ENCODE results near the gene SLITRK1.

Gene SLITRK1

GRCh38 chr13:83881917-83882605 lies at the start of gene SLITRK1:
TSS of gene SLITRK1 (minus strand) at chr13:83882474. CDS start at chr13:83881507, 967 bp downstream.
- Histone ChIP-seq H3K4me3 (ENCODE audit: low read depth, low read length) (peak within 1 kb of the TSS; percentile 76), H3K27ac (ENCODE audit: low read depth, low read length) (no peak within 1 kb of the TSS), H3K4me1 (ENCODE audit: control insufficient read depth, insufficient read depth, low read length, unreplicated experiment) (peaks cover 17% of the 10 kb centered on the region), H2AFZ (ENCODE audit: low read length, unreplicated experiment) (no peak within 1 kb of the TSS), H3K27me3 (ENCODE audit: insufficient read depth, low read length) (peaks cover 57% of the 10 kb centered on the region), H3K79me2 (ENCODE audit: control insufficient read depth, insufficient read depth, low read length, unreplicated experiment) (no peaks in the 10 kb centered on the region), H3K36me3 (ENCODE audit: insufficient read depth, low read length) (no peaks in the 10 kb centered on the region)

- no peak overlapping the region for H3K27ac ChIP-seq (ENCODE audit: low read depth, low read length)
- H2AFZ ChIP-seq (ENCODE audit: low read length, unreplicated experiment), result no peak overlapping the region
- no peak overlapping the region for H3K4me3 ChIP-seq (ENCODE audit: low read depth, low read length)
- H3K4me1 ChIP-seq (ENCODE audit: control insufficient read depth, insufficient read depth, low read length, unreplicated experiment), result no peaks in the 10 kb centered on the region
- H3K36me3 ChIP-seq (ENCODE audit: insufficient read depth, low read length), result no peaks in the 10 kb centered on the region
- H3K27me3 ChIP-seq (ENCODE audit: insufficient read depth, low read length), result no peaks in the 10 kb centered on the region
- H3K79me2 ChIP-seq (ENCODE audit: control insufficient read depth, insufficient read depth, low read length, unreplicated experiment), result no peaks in the 10 kb centered on the region
Observed at GRCh38 chr13:83929157-83929556, 46.9 kb upstream of the SLITRK1 start.

- H3K36me3 ChIP-seq (ENCODE audit: insufficient read depth, low read length), result no peaks in the 10 kb centered on the region
- no peak overlapping the region for H3K4me3 ChIP-seq (ENCODE audit: low read depth, low read length)
- no peak overlapping the region for H3K27ac ChIP-seq (ENCODE audit: low read depth, low read length)
- no peak overlapping the region for H2AFZ ChIP-seq (ENCODE audit: low read length, unreplicated experiment)
- no peaks in the 10 kb centered on the region for H3K79me2 ChIP-seq (ENCODE audit: control insufficient read depth, insufficient read depth, low read length, unreplicated experiment)
- H3K4me1 ChIP-seq (ENCODE audit: control insufficient read depth, insufficient read depth, low read length, unreplicated experiment), result no peaks in the 10 kb centered on the region
- no peaks in the 10 kb centered on the region for H3K27me3 ChIP-seq (ENCODE audit: insufficient read depth, low read length)
Observed at GRCh38 chr13:83919775-83920174, 37.5 kb upstream of the SLITRK1 start.

- H3K4me1 ChIP-seq (ENCODE audit: control insufficient read depth, insufficient read depth, low read length, unreplicated experiment), result no peaks in the 10 kb centered on the region
- no peaks in the 10 kb centered on the region for H3K27me3 ChIP-seq (ENCODE audit: insufficient read depth, low read length)
- H3K79me2 ChIP-seq (ENCODE audit: control insufficient read depth, insufficient read depth, low read length, unreplicated experiment), result no peaks in the 10 kb centered on the region
- no peak overlapping the region for H3K27ac ChIP-seq (ENCODE audit: low read depth, low read length)
- H3K36me3 ChIP-seq (ENCODE audit: insufficient read depth, low read length), result no peaks in the 10 kb centered on the region
- H3K4me3 ChIP-seq (ENCODE audit: low read depth, low read length), result no peak overlapping the region
- no peak overlapping the region for H2AFZ ChIP-seq (ENCODE audit: low read length, unreplicated experiment)
Observed at GRCh38 chr13:83914368-83914767, 32.1 kb upstream of the SLITRK1 start.

GRCh38 chr13:83907196-83907989 lies 25.1 kb upstream of the SLITRK1 start:
- H3K4me1 ChIP-seq (ENCODE audit: control insufficient read depth, insufficient read depth, low read length, unreplicated experiment), result no peaks in the 10 kb centered on the region
- no peaks in the 10 kb centered on the region for H3K27me3 ChIP-seq (ENCODE audit: insufficient read depth, low read length)
- H3K79me2 ChIP-seq (ENCODE audit: control insufficient read depth, insufficient read depth, low read length, unreplicated experiment), result no peaks in the 10 kb centered on the region
- H3K27ac ChIP-seq (ENCODE audit: low read depth, low read length), result no peak overlapping the region
- no peak overlapping the region for H2AFZ ChIP-seq (ENCODE audit: low read length, unreplicated experiment)
- no peak overlapping the region for H3K4me3 ChIP-seq (ENCODE audit: low read depth, low read length)
- no peaks in the 10 kb centered on the region for H3K36me3 ChIP-seq (ENCODE audit: insufficient read depth, low read length)

- Histone ChIP-seq H3K36me3 (ENCODE audit: insufficient read depth, low read length) (no peaks in the 10 kb centered on the region), H3K4me3 (ENCODE audit: low read depth, low read length) (no peak overlapping the region), H3K4me1 (ENCODE audit: control insufficient read depth, insufficient read depth, low read length, unreplicated experiment) (no peaks in the 10 kb centered on the region), H3K27ac (ENCODE audit: low read depth, low read length) (no peak overlapping the region), H3K27me3 (ENCODE audit: insufficient read depth, low read length) (no peaks in the 10 kb centered on the region), H3K79me2 (ENCODE audit: control insufficient read depth, insufficient read depth, low read length, unreplicated experiment) (no peaks in the 10 kb centered on the region), H2AFZ (ENCODE audit: low read length, unreplicated experiment) (no peak overlapping the region)
Observed at GRCh38 chr13:83906240-83906820, 24.1 kb upstream of the SLITRK1 start.

GRCh38 chr13:83905641-83906040 lies 23.4 kb upstream of the SLITRK1 start:
- no peaks in the 10 kb centered on the region for H3K4me1 ChIP-seq (ENCODE audit: control insufficient read depth, insufficient read depth, low read length, unreplicated experiment)
- no peaks in the 10 kb centered on the region for H3K36me3 ChIP-seq (ENCODE audit: insufficient read depth, low read length)
- no peaks in the 10 kb centered on the region for H3K27me3 ChIP-seq (ENCODE audit: insufficient read depth, low read length)
- no peaks in the 10 kb centered on the region for H3K79me2 ChIP-seq (ENCODE audit: control insufficient read depth, insufficient read depth, low read length, unreplicated experiment)
- no peak overlapping the region for H2AFZ ChIP-seq (ENCODE audit: low read length, unreplicated experiment)
- no peak overlapping the region for H3K27ac ChIP-seq (ENCODE audit: low read depth, low read length)
- H3K4me3 ChIP-seq (ENCODE audit: low read depth, low read length), result no peak overlapping the region

GRCh38 chr13:83895994-83896580 lies 13.8 kb upstream of the SLITRK1 start:
- no peak overlapping the region for H3K27ac ChIP-seq (ENCODE audit: low read depth, low read length)
- H3K4me3 ChIP-seq (ENCODE audit: low read depth, low read length), result no peak overlapping the region
- H3K79me2 ChIP-seq (ENCODE audit: control insufficient read depth, insufficient read depth, low read length, unreplicated experiment), result no peaks in the 10 kb centered on the region
- H3K27me3 ChIP-seq (ENCODE audit: insufficient read depth, low read length), result no peaks in the 10 kb centered on the region
- H3K4me1 ChIP-seq (ENCODE audit: control insufficient read depth, insufficient read depth, low read length, unreplicated experiment), result no peaks in the 10 kb centered on the region
- no peak overlapping the region for H2AFZ ChIP-seq (ENCODE audit: low read length, unreplicated experiment)
- H3K36me3 ChIP-seq (ENCODE audit: insufficient read depth, low read length), result no peaks in the 10 kb centered on the region

GRCh38 chr13:83890358-83890757 lies 8.1 kb upstream of the SLITRK1 start:
- Histone ChIP-seq H3K79me2 (ENCODE audit: control insufficient read depth, insufficient read depth, low read length, unreplicated experiment) (no peaks in the 10 kb centered on the region), H3K4me3 (ENCODE audit: low read depth, low read length) (no peak overlapping the region), H3K27me3 (ENCODE audit: insufficient read depth, low read length) (no peaks in the 10 kb centered on the region), H3K27ac (ENCODE audit: low read depth, low read length) (no peak overlapping the region), H3K36me3 (ENCODE audit: insufficient read depth, low read length) (no peaks in the 10 kb centered on the region), H3K4me1 (ENCODE audit: control insufficient read depth, insufficient read depth, low read length, unreplicated experiment) (no peaks in the 10 kb centered on the region), H2AFZ (ENCODE audit: low read length, unreplicated experiment) (no peak overlapping the region)

- Histone ChIP-seq H3K79me2 (ENCODE audit: control insufficient read depth, insufficient read depth, low read length, unreplicated experiment) (no peaks in the 10 kb centered on the region), H3K4me3 (ENCODE audit: low read depth, low read length) (no peak overlapping the region), H3K27me3 (ENCODE audit: insufficient read depth, low read length) (peaks cover 56% of the 10 kb centered on the region), H2AFZ (ENCODE audit: low read length, unreplicated experiment) (no peak overlapping the region), H3K4me1 (ENCODE audit: control insufficient read depth, insufficient read depth, low read length, unreplicated experiment) (peaks cover 17% of the 10 kb centered on the region), H3K27ac (ENCODE audit: low read depth, low read length) (no peak overlapping the region), H3K36me3 (ENCODE audit: insufficient read depth, low read length) (no peaks in the 10 kb centered on the region)
Observed at GRCh38 chr13:83884141-83884540, 1.9 kb upstream of the SLITRK1 start.
